Ishikawa (cell line): ENCODE measurements around the gene NFE2L1.

ENCODE experiments used
- CEBPB ChIP-seq: IDR thresholded peaks from 2 replicates; pipeline ENCODE4 v1.6.1; 2012
- CREB1 ChIP-seq: IDR thresholded peaks from 2 replicates; pipeline ENCODE4 v1.6.1; 2012; ENCODE audit warnings: low read depth
- EGR1 ChIP-seq: IDR thresholded peaks from 2 replicates; pipeline ENCODE4 v1.6.1; 2012
- EP300 ChIP-seq: IDR thresholded peaks from 2 replicates; pipeline ENCODE4 v1.6.1; 2012; ENCODE audit warnings: borderline replicate concordance
- FOXM1 ChIP-seq: IDR thresholded peaks from 2 replicates; pipeline ENCODE4 v1.6.1; 2012; ENCODE audit warnings: low read depth, borderline replicate concordance
- NFIC ChIP-seq: IDR thresholded peaks from 2 replicates; pipeline ENCODE4 v1.6.1; 2012
- RAD21 ChIP-seq: IDR thresholded peaks from 2 replicates; pipeline ENCODE4 v1.6.1; 2012; ENCODE audit warnings: low read depth
- TAF1 ChIP-seq: IDR thresholded peaks from 2 replicates; pipeline ENCODE4 v1.6.1; 2012; ENCODE audit warnings: low read depth, mild to moderate bottlenecking
- TCF12 ChIP-seq: IDR thresholded peaks from 2 replicates; pipeline ENCODE4 v1.6.1; 2012; ENCODE audit warnings: low read depth
- TEAD4 ChIP-seq: IDR thresholded peaks from 2 replicates; pipeline ENCODE4 v1.6.1; 2012
- YY1 ChIP-seq: IDR thresholded peaks from 2 replicates; pipeline ENCODE4 v1.6.1; 2012; ENCODE audit warnings: low read depth
- ZBTB7A ChIP-seq: IDR thresholded peaks from 2 replicates; pipeline ENCODE4 v1.6.1; 2012; ENCODE audit warnings: low read depth
- TF ChIP-seq, protein P1 (sequence below): IDR thresholded peaks from 2 replicates; pipeline ENCODE4 v1.6.1; 2012
- TF ChIP-seq, protein P2 (sequence below): IDR thresholded peaks from 2 replicates; pipeline ENCODE4 v1.6.1; 2012
- TF ChIP-seq, protein P3 (sequence below): IDR thresholded peaks from 2 replicates; pipeline ENCODE4 v1.6.1; 2012; ENCODE audit warnings: low read depth, mild to moderate bottlenecking

The NFE2L1 gene

DNA sequence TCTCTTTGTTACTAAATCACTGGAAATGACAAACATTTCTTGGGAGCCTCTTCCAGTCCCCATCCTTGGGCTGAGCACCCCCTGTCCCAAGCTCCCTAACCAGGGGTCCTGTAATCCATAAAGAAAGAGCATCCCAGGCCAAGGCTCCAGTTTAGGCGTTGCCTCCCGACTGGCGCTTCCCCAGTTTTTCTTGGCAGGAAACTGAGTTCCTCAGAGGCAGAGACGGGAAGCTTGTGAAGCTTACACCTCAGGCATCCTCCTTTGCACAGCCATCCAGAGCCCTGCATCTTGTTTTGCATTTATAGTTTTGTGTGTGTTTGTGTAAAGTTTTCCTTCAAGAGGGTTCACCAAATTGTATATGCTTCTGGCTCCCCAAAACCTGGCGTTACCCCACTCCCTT, 17.6 kb upstream of the NFE2L1 start:
- no peak for TF ChIP-seq TCF12
- TF ChIP-seq, protein P1, sequence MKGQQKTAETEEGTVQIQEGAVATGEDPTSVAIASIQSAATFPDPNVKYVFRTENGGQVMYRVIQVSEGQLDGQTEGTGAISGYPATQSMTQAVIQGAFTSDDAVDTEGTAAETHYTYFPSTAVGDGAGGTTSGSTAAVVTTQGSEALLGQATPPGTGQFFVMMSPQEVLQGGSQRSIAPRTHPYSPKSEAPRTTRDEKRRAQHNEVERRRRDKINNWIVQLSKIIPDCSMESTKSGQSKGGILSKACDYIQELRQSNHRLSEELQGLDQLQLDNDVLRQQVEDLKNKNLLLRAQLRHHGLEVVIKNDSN, result no peak
- TF ChIP-seq, protein P2, sequence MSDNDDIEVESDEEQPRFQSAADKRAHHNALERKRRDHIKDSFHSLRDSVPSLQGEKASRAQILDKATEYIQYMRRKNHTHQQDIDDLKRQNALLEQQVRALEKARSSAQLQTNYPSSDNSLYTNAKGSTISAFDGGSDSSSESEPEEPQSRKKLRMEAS, result no peak
- TF ChIP-seq CEBPB, result no peak
- TF ChIP-seq FOXM1, result no peak
- TF ChIP-seq EGR1, result no peak
- TF ChIP-seq TEAD4, result no peak
- no peak for TF ChIP-seq YY1

DNA sequence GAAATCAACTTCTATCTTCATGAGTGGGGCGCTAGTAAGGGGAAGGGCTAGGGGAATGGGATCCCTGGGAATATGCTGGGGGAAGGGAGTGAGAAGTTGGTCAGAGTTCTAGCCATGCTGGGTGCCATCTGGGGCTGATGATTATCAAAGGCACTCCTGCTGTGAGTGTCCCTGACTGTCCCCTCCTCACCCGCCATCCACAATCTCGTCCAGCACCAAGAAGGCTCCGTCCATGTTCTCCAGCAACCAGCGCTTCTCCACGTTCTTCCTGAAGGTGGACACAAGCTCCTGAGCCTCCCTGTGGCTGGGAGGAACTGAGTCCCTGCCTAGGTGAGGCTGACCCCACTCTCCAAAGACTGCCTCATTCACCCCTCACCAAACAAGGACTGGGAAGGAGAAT, 16.2 kb upstream of the NFE2L1 start:
- TF ChIP-seq EGR1 (no peak), NFIC (no peak), TAF1 (no peak), CEBPB (no peak), FOXM1 (no peak), YY1 (no peak), TCF12 (no peak), ZBTB7A (no peak), EP300 (no peak), CREB1 (no peak), RAD21 (no peak), TEAD4 (no peak)
- TF ChIP-seq, protein P3, sequence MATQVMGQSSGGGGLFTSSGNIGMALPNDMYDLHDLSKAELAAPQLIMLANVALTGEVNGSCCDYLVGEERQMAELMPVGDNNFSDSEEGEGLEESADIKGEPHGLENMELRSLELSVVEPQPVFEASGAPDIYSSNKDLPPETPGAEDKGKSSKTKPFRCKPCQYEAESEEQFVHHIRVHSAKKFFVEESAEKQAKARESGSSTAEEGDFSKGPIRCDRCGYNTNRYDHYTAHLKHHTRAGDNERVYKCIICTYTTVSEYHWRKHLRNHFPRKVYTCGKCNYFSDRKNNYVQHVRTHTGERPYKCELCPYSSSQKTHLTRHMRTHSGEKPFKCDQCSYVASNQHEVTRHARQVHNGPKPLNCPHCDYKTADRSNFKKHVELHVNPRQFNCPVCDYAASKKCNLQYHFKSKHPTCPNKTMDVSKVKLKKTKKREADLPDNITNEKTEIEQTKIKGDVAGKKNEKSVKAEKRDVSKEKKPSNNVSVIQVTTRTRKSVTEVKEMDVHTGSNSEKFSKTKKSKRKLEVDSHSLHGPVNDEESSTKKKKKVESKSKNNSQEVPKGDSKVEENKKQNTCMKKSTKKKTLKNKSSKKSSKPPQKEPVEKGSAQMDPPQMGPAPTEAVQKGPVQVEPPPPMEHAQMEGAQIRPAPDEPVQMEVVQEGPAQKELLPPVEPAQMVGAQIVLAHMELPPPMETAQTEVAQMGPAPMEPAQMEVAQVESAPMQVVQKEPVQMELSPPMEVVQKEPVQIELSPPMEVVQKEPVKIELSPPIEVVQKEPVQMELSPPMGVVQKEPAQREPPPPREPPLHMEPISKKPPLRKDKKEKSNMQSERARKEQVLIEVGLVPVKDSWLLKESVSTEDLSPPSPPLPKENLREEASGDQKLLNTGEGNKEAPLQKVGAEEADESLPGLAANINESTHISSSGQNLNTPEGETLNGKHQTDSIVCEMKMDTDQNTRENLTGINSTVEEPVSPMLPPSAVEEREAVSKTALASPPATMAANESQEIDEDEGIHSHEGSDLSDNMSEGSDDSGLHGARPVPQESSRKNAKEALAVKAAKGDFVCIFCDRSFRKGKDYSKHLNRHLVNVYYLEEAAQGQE, result no peak
- TF ChIP-seq, protein P2, result no peak
- TF ChIP-seq, protein P1, result no peak

DNA sequence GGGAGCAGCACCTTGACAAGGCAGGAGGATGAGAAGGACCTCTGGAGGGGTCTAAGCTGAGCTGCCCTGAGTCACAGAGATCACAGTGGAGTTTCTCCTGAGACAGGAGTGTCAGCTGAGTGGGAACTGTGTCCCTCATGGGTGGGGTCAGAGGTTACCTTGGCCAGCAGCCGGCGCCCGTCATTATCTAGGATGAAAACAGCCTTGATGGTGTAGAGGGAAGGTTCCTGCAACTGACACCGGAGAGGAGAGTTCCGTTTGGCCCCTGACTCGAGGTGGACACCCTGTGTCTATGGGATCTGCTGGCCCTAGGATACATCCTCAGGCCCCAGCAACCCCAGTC, 11.5 kb upstream of the NFE2L1 start:
- TF ChIP-seq CEBPB, result no peak
- no peak for TF ChIP-seq TEAD4
- TF ChIP-seq NFIC, result no peak
- TF ChIP-seq, protein P1, result no peak
- TF ChIP-seq EP300, result no peak
- TF ChIP-seq CREB1, result no peak
- no peak for TF ChIP-seq EGR1
- no peak for TF ChIP-seq TAF1
- TF ChIP-seq, protein P3, result no peak
- no peak for TF ChIP-seq FOXM1
- no peak for TF ChIP-seq TCF12
- no peak for TF ChIP-seq RAD21
- no peak for TF ChIP-seq YY1
- no peak for TF ChIP-seq ZBTB7A
- TF ChIP-seq, protein P2, result no peak

DNA sequence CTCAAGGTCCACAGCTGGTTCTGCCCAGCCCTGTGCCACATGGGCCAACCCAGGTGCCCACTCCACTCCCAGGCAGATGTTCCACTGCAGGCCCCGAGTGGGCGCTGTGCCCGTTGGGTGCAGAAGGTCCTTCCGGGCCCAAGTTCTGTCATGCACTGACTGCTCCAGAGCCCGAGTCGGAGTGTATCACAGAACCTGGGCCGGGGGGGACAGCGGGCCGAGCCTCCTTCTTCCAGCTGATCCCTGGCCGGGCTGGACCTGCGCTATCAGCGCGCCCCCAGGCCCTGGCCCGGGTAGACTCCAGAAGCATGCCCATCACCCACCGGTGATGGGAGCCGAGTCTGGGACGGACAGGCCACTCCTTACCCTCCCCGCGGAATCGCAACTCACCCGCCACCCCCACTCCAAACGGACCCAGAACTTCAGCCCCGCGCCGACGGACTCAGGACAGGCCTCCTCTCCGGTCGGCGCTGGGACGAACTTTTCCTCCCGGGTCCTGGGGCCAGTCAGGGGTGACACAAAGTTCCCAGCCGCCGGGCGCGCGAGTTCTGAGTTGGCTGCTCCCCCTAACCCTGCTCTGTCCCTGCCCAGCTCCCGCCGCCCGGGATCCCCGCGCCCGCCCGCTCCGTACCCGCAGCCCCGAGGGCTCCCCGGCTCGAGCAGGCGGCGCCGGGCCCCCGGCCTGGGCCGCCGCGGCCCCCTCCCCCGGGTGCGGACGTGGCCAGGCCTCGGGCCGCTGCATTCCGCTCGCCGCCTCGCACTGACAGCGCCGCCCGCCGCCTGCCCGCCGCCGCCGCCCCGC, 10.9 kb upstream of the NFE2L1 start, which contains the start of gene COPZ2:
TSS of gene COPZ2 (minus strand) at position 762 of the 802 bp plus-strand sequence. CDS start at position 742, 20 bp downstream.
- TF ChIP-seq YY1 (no peak), NFIC (no peak), ZBTB7A (no peak), TCF12 (no peak), EP300 (no peak), CEBPB (no peak), TAF1 (no peak), EGR1 (no peak), FOXM1 (no peak), TEAD4 (no peak), RAD21 (no peak), CREB1 (no peak)
- TF ChIP-seq, protein P1, result no peak
- TF ChIP-seq, protein P3, result no peak
- TF ChIP-seq, protein P2, result no peak
